BLaER1 treated with 17β-estradiol and CSF1 and Interleukin-3, amounts not matched to agents 10 nM and 100 nM (cell line): Measurements from ENCODE around the gene SPATA24.
"Not testable (repeated sequence)": the region's sequence is repeated elsewhere in the genome, so short reads cannot be mapped to it uniquely, and the experiment has no call there.

ENCODE experiments used
- H3K27ac ChIP-seq, 11 experiments: shearing (Covaris generic); formaldehyde crosslinking; 2 replicates each; pipeline ENCODE4 v1.8.1; 2022
- H3K27me3 ChIP-seq, 11 experiments: shearing (Covaris generic); formaldehyde crosslinking; 2 replicates each; pipeline ENCODE4 v1.8.1; 2022
- H3K36me3 ChIP-seq, 11 experiments: shearing (Covaris generic); formaldehyde crosslinking; 2 replicates each; pipeline ENCODE4 v1.8.1; 2022
- H3K4me1 ChIP-seq, 10 experiments: shearing (Covaris generic); formaldehyde crosslinking; 2 replicates each; pipeline ENCODE4 v1.8.1; 2022
- H3K4me2 ChIP-seq, 11 experiments: shearing (Covaris generic); formaldehyde crosslinking; 2 replicates each; pipeline ENCODE4 v1.8.1; 2022
- H3K4me3 ChIP-seq, 10 experiments: shearing (Covaris generic); formaldehyde crosslinking; 2 replicates each; pipeline ENCODE4 v1.8.1; 2022
- H3K9ac ChIP-seq, 11 experiments: shearing (Covaris generic); formaldehyde crosslinking; 2 replicates each; pipeline ENCODE4 v1.8.1; 2022
- H3K9me3 ChIP-seq, 11 experiments: shearing (Covaris generic); formaldehyde crosslinking; replicated peaks in 1 of 11; 2 replicates each; pipeline ENCODE4 v1.8.1; 2022
- H4K20me1 ChIP-seq, 11 experiments: shearing (Covaris generic); formaldehyde crosslinking; 2 replicates each; pipeline ENCODE4 v1.8.1; 2022
- Cebpa-rat ChIP-seq, 11 experiments: shearing (Covaris generic); IDR thresholded peaks; 2 replicates each; pipeline ENCODE4 v1.8.1; 2022

The SPATA24 gene

DNA sequence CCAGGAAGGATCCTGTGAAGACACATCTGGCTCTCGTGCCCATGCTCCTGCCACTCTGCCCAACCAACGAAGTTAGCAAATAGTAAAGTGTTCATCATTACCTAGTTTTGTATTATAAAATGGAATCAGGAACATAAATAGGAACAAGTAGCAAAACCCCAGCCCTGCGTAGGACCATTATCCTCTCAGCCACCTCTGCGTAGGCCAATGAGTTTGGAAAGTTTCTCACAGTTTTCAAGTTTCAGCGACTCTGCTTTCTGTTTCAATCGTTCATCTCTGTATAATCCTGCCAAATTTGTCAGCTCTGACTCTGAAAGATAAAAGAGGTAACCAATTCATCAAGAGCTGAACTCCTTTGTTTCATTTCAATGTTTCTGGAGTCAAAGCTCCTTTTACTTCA lies 10.1 kb upstream of the SPATA24 start:
- Histone ChIP-seq H3K27me3 (no peaks in the 10 kb centered on the region), H3K27ac (peak overlapping the region in 2 of 11 experiments; percentile 36 to 52; a peak in 3 of 22 replicates), H3K9ac (no peak overlapping the region), H4K20me1 (no peaks in the 10 kb centered on the region), H3K9me3 (no peaks in the 10 kb centered on the region; a peak in 1 of 22 replicates), H3K36me3 (peaks cover 0 to 30% (median 8%) of the 10 kb centered on the region in 11 experiments; a peak in 11 of 22 replicates), H3K4me1 (peaks cover 46 to 75% (median 54%) of the 10 kb centered on the region in 10 experiments), H3K4me2 (peak overlapping the region in 8 of 11 experiments; percentile 66 to 86 (median 76); a peak in 11 of 22 replicates), H3K4me3 (no peak overlapping the region)
- no peak for TF ChIP-seq Cebpa-rat (IDR thresholded peaks at IDR 0.05)

DNA sequence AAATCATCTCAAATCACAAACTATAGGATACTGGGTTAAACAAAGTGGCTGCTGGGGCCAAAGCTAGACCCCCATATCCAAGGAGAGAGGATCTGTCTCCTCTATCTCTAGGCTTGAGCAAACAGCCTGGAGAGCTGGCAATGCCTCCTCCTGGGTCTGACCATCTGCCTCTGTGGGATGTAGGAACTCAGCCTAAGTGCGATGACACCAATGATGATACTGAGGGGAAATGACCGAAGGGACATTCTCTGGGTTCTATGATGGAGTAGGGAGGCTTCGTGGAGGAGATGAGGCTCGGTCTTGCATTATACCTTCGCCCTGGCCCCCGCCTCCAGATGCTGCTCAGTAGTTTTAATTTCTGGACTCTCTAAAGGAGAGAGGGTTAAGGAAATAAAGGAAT lies 9.3 kb upstream of the SPATA24 start:
- Histone ChIP-seq H3K9me3 (no peaks in the 10 kb centered on the region; a peak in 1 of 22 replicates), H4K20me1 (no peaks in the 10 kb centered on the region), H3K4me2 (no peak overlapping the region; a peak in 1 of 22 replicates), H3K27ac (no peak overlapping the region), H3K4me3 (no peak overlapping the region), H3K9ac (no peak overlapping the region), H3K27me3 (no peaks in the 10 kb centered on the region), H3K36me3 (peaks cover 0 to 22% (median 8%) of the 10 kb centered on the region in 11 experiments; a peak in 11 of 22 replicates), H3K4me1 (peaks cover 37 to 75% (median 51%) of the 10 kb centered on the region in 10 experiments)
- no peak for TF ChIP-seq Cebpa-rat (IDR thresholded peaks at IDR 0.05)

DNA sequence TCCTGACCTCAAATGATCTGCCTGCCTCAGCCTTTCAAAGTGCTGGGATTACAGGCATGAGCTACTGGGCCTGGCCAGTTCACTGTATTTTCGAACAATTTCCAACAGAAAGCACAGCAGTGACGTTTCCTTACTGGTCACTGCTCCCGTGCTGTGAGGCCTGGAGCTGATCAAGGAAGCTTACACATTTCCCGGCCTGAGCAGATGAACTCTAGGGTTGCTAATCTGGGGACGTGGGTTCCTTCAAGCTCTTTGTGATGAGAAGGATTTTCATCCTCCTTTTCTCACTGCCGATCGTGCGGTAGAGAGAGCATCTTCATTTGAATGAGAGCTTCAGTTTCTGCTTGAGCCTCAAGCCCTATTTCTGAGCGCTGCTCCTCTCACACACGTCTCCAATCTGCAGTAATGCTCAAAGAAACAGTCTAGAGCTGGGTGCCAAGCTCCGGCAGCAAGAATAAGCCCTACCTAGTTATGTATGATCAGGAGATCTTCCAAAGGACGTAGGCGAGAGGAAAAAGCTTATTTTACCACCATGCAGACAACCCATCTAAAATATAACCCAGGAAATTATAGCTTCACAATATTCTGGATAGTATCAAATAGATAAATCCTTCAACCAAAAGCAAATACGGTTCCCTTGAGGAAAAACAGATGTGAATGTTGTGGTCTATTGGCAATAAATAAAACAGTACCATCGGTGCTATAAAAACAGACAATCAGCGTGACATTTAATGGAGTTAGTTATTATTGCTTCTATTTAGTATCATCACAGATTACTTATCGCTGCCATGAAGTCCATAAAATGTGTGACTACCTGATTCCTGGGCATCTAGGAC lies 7.3 kb upstream of the SPATA24 start:
- Histone ChIP-seq H3K4me1 (peaks cover 23 to 74% (median 42%) of the 10 kb centered on the region in 10 experiments), H3K36me3 (peaks cover 0 to 19% (median 7%) of the 10 kb centered on the region in 11 experiments; a peak in 6 of 22 replicates), H3K9ac (no peak overlapping the region), H3K9me3 (no peaks in the 10 kb centered on the region), H4K20me1 (no peaks in the 10 kb centered on the region), H3K4me3 (no peak overlapping the region), H3K27me3 (no peaks in the 10 kb centered on the region), H3K4me2 (no peak overlapping the region), H3K27ac (no peak overlapping the region)
- TF ChIP-seq Cebpa-rat (IDR thresholded peaks at IDR 0.05), result no peak

DNA sequence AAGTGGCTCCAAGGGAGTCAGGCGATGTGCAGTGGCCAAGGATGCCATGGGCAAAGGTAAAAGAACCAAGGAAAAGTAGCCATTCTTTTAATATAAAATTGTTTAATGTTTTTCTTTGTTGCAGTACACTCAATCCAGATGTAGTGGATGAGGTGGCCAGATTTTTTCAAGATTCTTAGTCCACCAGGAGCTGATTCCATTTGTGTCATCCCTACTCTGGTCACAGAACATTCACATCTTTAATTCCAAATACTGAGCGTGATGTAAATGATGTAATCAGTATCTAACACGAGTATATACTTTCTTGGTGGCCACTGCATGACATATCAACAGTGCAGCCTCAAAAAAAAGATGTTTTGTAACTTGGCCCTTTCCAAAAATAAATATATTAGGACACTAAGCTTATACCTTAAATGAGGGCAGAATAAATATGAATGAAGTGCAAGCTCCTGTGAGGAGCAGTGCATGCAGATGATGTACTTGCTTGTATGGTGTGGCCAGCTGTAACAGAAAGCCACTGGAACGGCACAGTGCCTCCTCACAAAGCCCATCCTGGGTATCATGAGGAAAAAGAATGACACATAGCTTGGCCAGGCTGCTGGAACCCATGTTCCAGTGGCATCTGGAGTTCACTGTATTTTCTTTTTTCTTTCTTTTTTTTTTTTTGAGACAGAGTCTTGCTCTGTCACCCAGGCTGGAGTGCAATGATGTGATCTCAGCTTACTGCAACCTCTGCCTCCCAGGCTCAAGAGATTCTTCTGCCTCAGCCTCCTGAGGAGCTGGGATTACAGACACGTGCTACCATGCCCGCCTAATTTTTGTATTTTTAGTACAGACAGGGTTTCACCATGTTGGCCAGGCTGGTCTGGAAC lies 6.5 kb upstream of the SPATA24 start:
- Histone ChIP-seq H3K4me3 (no peak overlapping the region), H3K4me2 (no peak overlapping the region), H3K27ac (no peak overlapping the region), H3K9ac (no peak overlapping the region), H3K9me3 (no peaks in the 10 kb centered on the region), H3K36me3 (peaks cover 0 to 19% (median 7%) of the 10 kb centered on the region in 11 experiments; a peak in 6 of 22 replicates), H3K27me3 (no peaks in the 10 kb centered on the region), H4K20me1 (no peaks in the 10 kb centered on the region), H3K4me1 (peaks cover 15 to 74% (median 33%) of the 10 kb centered on the region in 10 experiments)
- TF ChIP-seq Cebpa-rat (IDR thresholded peaks at IDR 0.05), result no peak

DNA sequence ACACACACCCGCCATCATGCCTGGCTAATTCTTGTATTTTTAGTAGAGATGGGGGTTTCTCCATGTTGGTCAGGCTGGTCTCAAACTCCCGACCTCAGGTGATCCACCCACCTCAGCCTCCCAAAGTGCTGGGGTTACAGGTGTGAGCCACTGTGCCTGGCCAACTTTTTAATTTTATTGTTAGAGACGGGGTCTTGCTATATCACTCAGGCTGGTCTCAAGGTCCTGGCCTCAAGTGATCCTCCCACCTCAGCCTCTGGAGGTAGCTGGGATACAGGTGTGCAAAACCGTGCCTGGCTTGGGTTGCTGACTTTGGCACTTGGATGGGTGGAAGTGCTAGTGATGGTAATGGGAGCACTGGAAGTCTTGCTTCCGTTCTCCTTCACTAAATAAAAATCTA lies 5.2 kb upstream of the SPATA24 start:
- not testable (repeated sequence) for H3K9ac ChIP-seq, H3K9me3 ChIP-seq, H3K27me3 ChIP-seq, H3K4me3 ChIP-seq, H4K20me1 ChIP-seq, H3K27ac ChIP-seq
- H3K4me1 ChIP-seq, result peaks cover 12 to 74% (median 31%) of the 10 kb centered on the region in 10 experiments
- 0 out of 22 replicates have a peak overlapping the region, but pooled peaks of 1 of the 11 experiments have one; percentile 30 for H3K4me2 ChIP-seq
- peaks cover 0 to 19% (median 7%) of the 10 kb centered on the region in 11 experiments; a peak in 6 of 22 replicates for H3K36me3 ChIP-seq

DNA sequence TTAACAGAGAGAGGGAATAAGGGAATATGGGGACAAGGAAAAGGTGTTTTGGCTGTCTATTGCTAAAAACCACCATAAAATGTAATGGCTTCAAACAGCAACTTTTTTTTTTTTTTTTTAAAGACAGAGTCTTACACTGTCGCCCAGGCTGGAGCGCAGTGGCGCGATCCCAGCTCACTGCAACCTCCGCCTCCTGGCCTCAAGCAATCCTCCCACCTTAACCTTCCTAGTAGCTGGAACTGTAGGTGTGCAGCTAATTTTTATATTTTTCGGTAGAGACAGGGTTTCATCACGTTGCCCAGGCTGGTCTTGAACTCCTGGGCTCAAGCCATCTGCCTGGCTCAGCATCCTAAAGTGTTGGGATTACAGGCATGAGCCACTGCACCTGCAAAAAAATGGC lies 4.3 kb upstream of the SPATA24 start:
- Histone ChIP-seq H3K9ac (no peak overlapping the region), H3K36me3 (peaks cover 0 to 10% (median 2%) of the 10 kb centered on the region in 11 experiments; a peak in 5 of 22 replicates), H3K4me1 (peaks cover 16 to 74% (median 31%) of the 10 kb centered on the region in 10 experiments), H4K20me1 (no peaks in the 10 kb centered on the region), H3K4me3 (no peak overlapping the region), H3K9me3 (no peaks in the 10 kb centered on the region), H3K27me3 (no peaks in the 10 kb centered on the region), H3K4me2 (peak overlapping the region in 8 of 11 experiments; percentile 17 to 55 (median 44); a peak in 14 of 22 replicates), H3K27ac (no peak overlapping the region)
- no peak for TF ChIP-seq Cebpa-rat (IDR thresholded peaks at IDR 0.05)

DNA sequence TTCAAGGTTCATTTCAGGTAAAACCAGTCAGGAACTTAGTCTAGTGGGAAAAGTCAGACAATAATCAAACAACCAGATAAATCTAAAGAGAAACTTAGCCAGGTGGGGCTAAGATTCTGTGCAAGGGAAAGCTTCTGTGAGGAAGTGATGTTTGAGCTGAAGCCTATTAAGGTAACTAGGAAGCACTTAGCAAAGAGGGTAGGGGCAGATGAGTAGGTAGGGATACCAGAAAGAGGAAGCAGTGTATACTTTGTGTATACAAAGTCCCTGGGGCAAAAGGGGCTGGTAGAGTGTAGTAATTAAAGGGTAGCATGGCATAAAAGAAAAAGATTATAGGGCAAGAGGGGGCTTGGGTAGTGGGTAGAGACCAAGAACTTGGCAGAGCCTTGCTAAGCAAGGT lies 3.6 kb upstream of the SPATA24 start:
- TF ChIP-seq Cebpa-rat (IDR thresholded peaks at IDR 0.05), result no peak
- H3K9me3 ChIP-seq, result no peaks in the 10 kb centered on the region
- H4K20me1 ChIP-seq, result no peaks in the 10 kb centered on the region
- H3K36me3 ChIP-seq, result peaks cover 0 to 4% (median 0%) of the 10 kb centered on the region in 11 experiments; a peak in 3 of 22 replicates
- H3K4me1 ChIP-seq, result peaks cover 22 to 81% (median 38%) of the 10 kb centered on the region in 10 experiments
- H3K27me3 ChIP-seq, result no peaks in the 10 kb centered on the region
- H3K27ac ChIP-seq, result no peak overlapping the region
- peak overlapping the region in 9 of 11 experiments; percentile 17 to 55 (median 44); a peak in 17 of 22 replicates for H3K4me2 ChIP-seq
- H3K9ac ChIP-seq, result no peak overlapping the region
- no peak overlapping the region for H3K4me3 ChIP-seq

DNA sequence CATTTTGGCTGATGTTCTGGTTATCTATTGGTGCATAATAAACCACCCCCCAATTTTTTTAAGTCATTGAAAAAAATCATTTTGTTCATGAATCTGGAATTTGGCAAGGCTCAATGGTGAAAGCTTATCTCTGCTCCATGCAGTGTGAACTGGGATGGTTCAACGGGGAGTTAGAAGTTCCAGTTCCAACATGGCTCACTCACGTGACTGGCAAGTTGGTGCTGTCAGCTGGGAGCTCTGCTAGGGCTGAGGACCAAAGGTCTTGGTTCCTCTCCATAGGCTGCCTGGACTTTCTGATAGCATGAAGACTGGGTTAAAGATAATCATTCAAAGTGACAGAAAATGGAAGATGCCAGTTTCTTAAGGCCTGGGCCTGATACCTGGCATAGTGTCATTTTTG lies 3.1 kb upstream of the SPATA24 start:
- no peak overlapping the region for H3K9ac ChIP-seq
- no peak overlapping the region for H3K4me3 ChIP-seq
- H4K20me1 ChIP-seq, result no peaks in the 10 kb centered on the region
- H3K4me2 ChIP-seq, result peak overlapping the region in 8 of 11 experiments; percentile 30 to 55 (median 44); a peak in 9 of 22 replicates
- H3K27me3 ChIP-seq, result no peaks in the 10 kb centered on the region
- no peak overlapping the region for H3K27ac ChIP-seq
- no peaks in the 10 kb centered on the region for H3K36me3 ChIP-seq
- H3K9me3 ChIP-seq, result no peaks in the 10 kb centered on the region
- no peak for TF ChIP-seq Cebpa-rat (IDR thresholded peaks at IDR 0.05)
- H3K4me1 ChIP-seq, result peaks cover 22 to 83% (median 41%) of the 10 kb centered on the region in 10 experiments

DNA sequence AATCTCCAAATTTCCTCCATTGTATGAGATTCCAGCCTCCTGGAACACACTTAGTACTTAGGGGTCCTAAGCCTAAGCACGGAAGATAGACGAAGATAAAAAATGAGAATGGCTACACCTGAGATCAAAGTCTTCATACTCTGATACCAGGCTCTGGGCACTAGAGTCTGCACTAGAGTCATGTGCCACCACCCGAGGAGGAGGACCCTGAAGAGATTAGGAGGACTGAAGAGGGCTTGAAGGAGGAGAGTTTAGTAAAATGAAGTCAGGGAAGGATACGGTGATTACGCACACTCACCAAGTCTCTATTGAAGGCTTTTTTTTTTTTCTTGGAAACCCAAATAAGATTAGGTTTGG lies 573 bp upstream of the SPATA24 start:
- H3K27ac ChIP-seq, result peak overlapping the region; percentile 62 to 85 (median 82)
- TF ChIP-seq Cebpa-rat (IDR thresholded peaks at IDR 0.05), result no peak

More for the DNA sequence above, 573 bp upstream of the SPATA24 start:
- H3K9ac ChIP-seq, result peak overlapping the region; percentile 67 to 81 (median 76)
- H3K4me3 ChIP-seq, result peak overlapping the region; percentile 51 to 72 (median 61); a peak in 19 of 20 replicates
- H3K4me2 ChIP-seq, result peak overlapping the region; percentile 74 to 96 (median 90)
- 0 out of 22 replicates have a peak, but pooled peaks cover 0 to 3% (median 0%) of the 10 kb centered on the region in 11 experiments for H3K36me3 ChIP-seq
- no peaks in the 10 kb centered on the region for H3K27me3 ChIP-seq
- H3K9me3 ChIP-seq, result no peaks in the 10 kb centered on the region
- H4K20me1 ChIP-seq, result no peaks in the 10 kb centered on the region
- peaks cover 22 to 75% (median 44%) of the 10 kb centered on the region in 10 experiments for H3K4me1 ChIP-seq
